Cardiac fibroblast (primary cell): ENCODE measurements around the gene CHRNB1.

Source experiments
- DNase-seq, 2 donors: peaks; one replicate each; pipeline versions ENCODE4 v3.0.0 to v3.0.0-alpha.2; 2010; ENCODE audit warnings: low read depth in 2 of 2
- H3K4me3 ChIP-seq, 2 donors: replicated peaks in 1 of 2; 1 replicate in 1 of 2; 2 replicates in 1 of 2; pipeline ENCODE4 v1.5.1; 2011; ENCODE audit warnings: low read depth in 2 of 2, low read length in 2 of 2, mild to moderate bottlenecking in 2 of 2, moderate library complexity in 1 of 2
- CTCF ChIP-seq: IDR thresholded peaks from one replicate; pipeline ENCODE4 v1.5.1; 2011; ENCODE audit warnings: low read depth, mild to moderate bottlenecking, low read length, inconsistent platforms

The CHRNB1 gene

GRCh38 chr17:7415784-7416183 is 29.1 kb upstream of the CHRNB1 start:
- TF ChIP-seq CTCF, result no peak
- no peak overlapping the region for H3K4me3 ChIP-seq

GRCh38 chr17:7416323-7416722 is 28.5 kb upstream of the CHRNB1 start:
- no peak for TF ChIP-seq CTCF
- H3K4me3 ChIP-seq, result no peak overlapping the region
- DNase-seq, result no peak

More at GRCh38 chr17:7415784-7416183, 29.1 kb upstream of the CHRNB1 start:
- DNase-seq, result no peak

- H3K4me3 ChIP-seq, result no peak overlapping the region
- TF ChIP-seq CTCF, result no peak
- DNase-seq, result no peak
Observed at GRCh38 chr17:7417056-7417655, 27.7 kb upstream of the CHRNB1 start.

- no peak for DNase-seq
- no peak for TF ChIP-seq CTCF
- H3K4me3 ChIP-seq, result no peak overlapping the region
Observed at GRCh38 chr17:7418472-7419152, 26.2 kb upstream of the CHRNB1 start.

GRCh38 chr17:7419819-7420610 is 24.8 kb upstream of the CHRNB1 start, which contains the start of gene SPEM1:
TSS of gene SPEM1 (plus strand) at chr17:7420324. CDS start at chr17:7420385, 61 bp downstream.
- DNase-seq, result no peak
- TF ChIP-seq CTCF, result no peak
- H3K4me3 ChIP-seq, result no peak within 1 kb of the TSS

- DNase-seq, result no peak
- TF ChIP-seq CTCF, result no peak
- no peak overlapping the region for H3K4me3 ChIP-seq
Observed at GRCh38 chr17:7421186-7421585, 23.7 kb upstream of the CHRNB1 start.
